Kidney epithelial cell (primary cell): ENCODE data around the gene PPBP. TPM values are rescaled to one million over a fixed set of nuclear protein-coding genes. Genes with fewer than 3 reads are reported as not detected.
A peak's percentile ranks its signal among the peaks of the same experiment; 100 is the strongest.

ENCODE experiments used
- DNase-seq: peaks from one replicate; pipeline ENCODE4 v3.0.0-alpha.2; 2010; ENCODE audit warnings: low read depth
- H3K27me3 ChIP-seq: 2 replicates; pipeline ENCODE4 v1.6.0; 2011; ENCODE audit warnings: low read length; ENCODE audit not compliant: control insufficient read depth, insufficient read depth
- H3K36me3 ChIP-seq: 2 replicates; pipeline ENCODE4 v1.5.1; 2011; ENCODE audit warnings: low read length; ENCODE audit not compliant: control insufficient read depth, insufficient read depth
- H3K4me3 ChIP-seq: 2 replicates; pipeline ENCODE4 v1.5.1; 2011; ENCODE audit warnings: low read depth, mild to moderate bottlenecking, control low read depth, low read length
- total RNA-seq: library from RNA; depleted of rRNA; stranded (reverse); fragments of >200 nt; gene quantifications from 2 replicates; pipeline ENCODE4 v1.2.3, GENCODE V29; 2015
- TF ChIP-seq, protein P1 (sequence below): IDR thresholded peaks from 2 replicates; pipeline ENCODE4 v1.5.1; 2011; ENCODE audit warnings: mild to moderate bottlenecking, moderate library complexity, low read length, control low read depth, inconsistent platforms; ENCODE audit not compliant: insufficient read depth, poor library complexity, severe bottlenecking

PPBP gene
- total RNA-seq, 1 donor from 2014 or later = not detected

- H3K36me3 ChIP-seq = no peaks in the 10 kb centered on the region
- no peak overlapping the region for H3K4me3 ChIP-seq
- TF ChIP-seq, protein P1, sequence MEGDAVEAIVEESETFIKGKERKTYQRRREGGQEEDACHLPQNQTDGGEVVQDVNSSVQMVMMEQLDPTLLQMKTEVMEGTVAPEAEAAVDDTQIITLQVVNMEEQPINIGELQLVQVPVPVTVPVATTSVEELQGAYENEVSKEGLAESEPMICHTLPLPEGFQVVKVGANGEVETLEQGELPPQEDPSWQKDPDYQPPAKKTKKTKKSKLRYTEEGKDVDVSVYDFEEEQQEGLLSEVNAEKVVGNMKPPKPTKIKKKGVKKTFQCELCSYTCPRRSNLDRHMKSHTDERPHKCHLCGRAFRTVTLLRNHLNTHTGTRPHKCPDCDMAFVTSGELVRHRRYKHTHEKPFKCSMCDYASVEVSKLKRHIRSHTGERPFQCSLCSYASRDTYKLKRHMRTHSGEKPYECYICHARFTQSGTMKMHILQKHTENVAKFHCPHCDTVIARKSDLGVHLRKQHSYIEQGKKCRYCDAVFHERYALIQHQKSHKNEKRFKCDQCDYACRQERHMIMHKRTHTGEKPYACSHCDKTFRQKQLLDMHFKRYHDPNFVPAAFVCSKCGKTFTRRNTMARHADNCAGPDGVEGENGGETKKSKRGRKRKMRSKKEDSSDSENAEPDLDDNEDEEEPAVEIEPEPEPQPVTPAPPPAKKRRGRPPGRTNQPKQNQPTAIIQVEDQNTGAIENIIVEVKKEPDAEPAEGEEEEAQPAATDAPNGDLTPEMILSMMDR = no peak
- no peak for DNase-seq
- no peaks in the 10 kb centered on the region for H3K27me3 ChIP-seq
Observed at GRCh38 chr4:73945140-73945539, 42.9 kb downstream of the PPBP start.

- no peaks in the 10 kb centered on the region for H3K36me3 ChIP-seq
- peak overlapping the region; percentile 48 for H3K4me3 ChIP-seq
- H3K27me3 ChIP-seq = no peaks in the 10 kb centered on the region
- DNase-seq = no peak
- TF ChIP-seq, protein P1 = no peak
Observed at GRCh38 chr4:73944061-73944875, 43.7 kb downstream of the PPBP start.

- DNase-seq = no peak
- H3K27me3 ChIP-seq = no peaks in the 10 kb centered on the region
- H3K36me3 ChIP-seq = no peaks in the 10 kb centered on the region
- TF ChIP-seq, protein P1 = no peak
- no peak overlapping the region for H3K4me3 ChIP-seq
Observed at GRCh38 chr4:73943555-73943954, 44.4 kb downstream of the PPBP start.

DNA sequence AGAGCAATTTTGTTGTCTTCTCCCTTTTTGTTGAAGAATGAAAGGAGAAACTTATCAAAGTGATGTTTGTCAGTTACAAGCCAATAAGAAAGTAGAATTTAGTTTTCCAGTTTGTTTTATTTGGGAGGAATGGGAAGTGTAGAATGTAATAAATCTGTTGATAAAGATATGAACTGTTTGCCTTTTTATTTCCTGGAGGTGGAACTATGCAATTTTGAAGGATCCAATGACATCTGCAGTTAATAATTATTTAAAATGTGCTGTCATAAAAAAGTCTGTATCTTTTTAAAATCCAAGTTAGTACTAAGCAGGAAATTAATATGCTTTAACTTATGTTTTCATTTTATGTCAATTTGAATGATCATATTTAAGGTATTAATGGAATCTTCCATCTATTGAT, 51.0 kb downstream of the PPBP start:
- no peak for DNase-seq
- Histone ChIP-seq H3K4me3 (no peak overlapping the region), H3K27me3 (no peaks in the 10 kb centered on the region), H3K36me3 (no peaks in the 10 kb centered on the region)
- TF ChIP-seq, protein P1 = no peak

Other genes starting within 250 kb of the PPBP start
- 69.1 and 76.9 TPM in 2 replicates for gene CXCL8, start 247.6 kb downstream of the PPBP start, total RNA-seq
- gene CXCL6, start 151.5 kb downstream of the PPBP start, total RNA-seq = 2.1 and 6.6 TPM in 2 replicates
- gene PF4V1, start 134.9 kb downstream of the PPBP start, total RNA-seq = not detected in 2 replicates
- 75.9 and 112 TPM in 2 replicates for gene CXCL1, start 118.8 kb downstream of the PPBP start, total RNA-seq
- not detected in 2 replicates for gene PF4, start 6.2 kb downstream of the PPBP start, total RNA-seq
- 21.4 and 22.0 TPM in 2 replicates for gene CXCL5, start 10.5 kb upstream of the PPBP start, total RNA-seq
- 5.3 and 7.3 TPM in 2 replicates for gene CXCL3, start 50.5 kb upstream of the PPBP start, total RNA-seq
- gene CXCL2, start 111.0 kb upstream of the PPBP start, total RNA-seq = 12.5 and 30.2 TPM in 2 replicates
- gene MTHFD2L, start 169.9 kb upstream of the PPBP start, total RNA-seq = 9.5 and 11.0 TPM in 2 replicates